SU-DHL-6 (cell line): ENCODE data around the gene MS4A10.

ENCODE experiments used
- CTCF ChIP-seq: fragments of 200-600 bp; sonication (generic); IDR thresholded peaks from one replicate; pipeline ENCODE4 v1.5.1; 2017; ENCODE audit warnings: antibody characterized with exemption, mild to moderate bottlenecking, low read length, moderate library complexity; ENCODE audit not compliant: insufficient read depth, poor library complexity, severe bottlenecking
- EZH2phosphoT487 ChIP-seq: fragments of 200-600 bp; sonication (generic), shearing (Covaris generic); conservative IDR thresholded peaks from 2 replicates; pipeline ENCODE4 v1.6.1; 2018; ENCODE audit warnings: mild to moderate bottlenecking, antibody characterized with exemption, low read length, moderate library complexity, mixed read lengths

- TF ChIP-seq CTCF (no peak), EZH2phosphoT487 (no peak)
Observed at GRCh38 chr11:60809249-60809648, 24.1 kb downstream of the MS4A10 start.
